Brain microvascular endothelial cell (primary cell): ENCODE data around the gene KRAS.

ENCODE experiments used
- DNase-seq: peaks from one replicate; pipeline ENCODE4 v3.0.0-alpha.2; 2020
- H3K27ac ChIP-seq: fragments of 250-450 bp; sonication (Bioruptor Pico); 2 replicates; pipeline ENCODE4 v1.5.1; 2020; ENCODE audit warnings: mild to moderate bottlenecking, moderate library complexity
- H3K27me3 ChIP-seq: fragments of 250-450 bp; sonication (Bioruptor Pico); replicated peaks from 2 replicates; pipeline ENCODE4 v1.5.1; 2020; ENCODE audit warnings: mild to moderate bottlenecking
- H3K36me3 ChIP-seq: fragments of 250-450 bp; sonication (Bioruptor Pico); replicated peaks from 2 replicates; pipeline ENCODE4 v1.5.1; 2020; ENCODE audit warnings: mild to moderate bottlenecking
- H3K4me3 ChIP-seq: 2 replicates; pipeline ENCODE4 v1.5.1; 2011; ENCODE audit warnings: low read depth, mild to moderate bottlenecking, control low read depth, low read length, moderate library complexity
- CTCF ChIP-seq: IDR thresholded peaks from 2 replicates; pipeline ENCODE4 v1.5.1; 2011; ENCODE audit warnings: low read depth, mild to moderate bottlenecking, moderate library complexity, low read length, control low read depth, inconsistent platforms; ENCODE audit errors: missing control alignments
- in situ Hi-C: cut with HindIII; loops from 2 replicates; pipeline ENCODE4 v1.10.0; 2017; ENCODE audit warnings: low sequenced_read_pairs, low pct_ligation_motif_present

KRAS gene

GRCh38 chr12:25271486-25272098 is 20.9 kb upstream of the KRAS start:
- Histone ChIP-seq H3K27me3 (no peaks in the 10 kb centered on the region), H3K36me3 (no peaks in the 10 kb centered on the region), H3K27ac (no peak overlapping the region), H3K4me3 (no peak overlapping the region)
- in situ Hi-C loops: no loop called here
- TF ChIP-seq CTCF: no peak
- DNase-seq: no peak

- in situ Hi-C loops: no loop called here
- Histone ChIP-seq H3K27ac (no peak overlapping the region), H3K4me3 (no peak overlapping the region), H3K36me3 (no peaks in the 10 kb centered on the region), H3K27me3 (no peaks in the 10 kb centered on the region)
- DNase-seq: no peak
- TF ChIP-seq CTCF: no peak
Measured at GRCh38 chr12:25269701-25270100, 19.0 kb upstream of the KRAS start.

GRCh38 chr12:25266497-25266896 is 15.8 kb upstream of the KRAS start:
- DNase-seq: no peak
- Histone ChIP-seq H3K36me3 (no peaks in the 10 kb centered on the region), H3K27ac (no peak overlapping the region), H3K4me3 (no peak overlapping the region), H3K27me3 (no peaks in the 10 kb centered on the region)
- in situ Hi-C loops: no loop called here
- TF ChIP-seq CTCF: no peak

- Histone ChIP-seq H3K36me3 (no peaks in the 10 kb centered on the region), H3K27me3 (no peaks in the 10 kb centered on the region), H3K4me3 (no peak overlapping the region), H3K27ac (no peak overlapping the region)
- in situ Hi-C loops: no loop called here
- no peak for TF ChIP-seq CTCF
- DNase-seq: no peak
Measured at GRCh38 chr12:25264862-25265261, 14.1 kb upstream of the KRAS start.

GRCh38 chr12:25264114-25264513 is 13.4 kb upstream of the KRAS start:
- H3K27ac ChIP-seq: no peak overlapping the region
- no peak for TF ChIP-seq CTCF
- no peak for DNase-seq
- no peaks in the 10 kb centered on the region for H3K27me3 ChIP-seq
- H3K4me3 ChIP-seq: no peak overlapping the region
- in situ Hi-C loops: no loop called here
- no peaks in the 10 kb centered on the region for H3K36me3 ChIP-seq

GRCh38 chr12:25263594-25263993 is 12.9 kb upstream of the KRAS start:
- Histone ChIP-seq H3K27me3 (no peaks in the 10 kb centered on the region), H3K27ac (no peak overlapping the region), H3K36me3 (no peaks in the 10 kb centered on the region), H3K4me3 (no peak overlapping the region)
- no peak for DNase-seq
- no peak for TF ChIP-seq CTCF
- in situ Hi-C loops: no loop called here
